Measurements from ENCODE around the gene CLEC4E. TPM values are rescaled to one million over a fixed set of nuclear protein-coding genes. Genes with fewer than 3 reads are reported as not detected.
"Not testable (repeated sequence)": the region's sequence is repeated elsewhere in the genome, so short reads cannot be mapped to it uniquely, and the experiment has no call there.

Gene CLEC4E
- total RNA-seq, 1 donor from 2014 or later: 16.8 TPM

DNA sequence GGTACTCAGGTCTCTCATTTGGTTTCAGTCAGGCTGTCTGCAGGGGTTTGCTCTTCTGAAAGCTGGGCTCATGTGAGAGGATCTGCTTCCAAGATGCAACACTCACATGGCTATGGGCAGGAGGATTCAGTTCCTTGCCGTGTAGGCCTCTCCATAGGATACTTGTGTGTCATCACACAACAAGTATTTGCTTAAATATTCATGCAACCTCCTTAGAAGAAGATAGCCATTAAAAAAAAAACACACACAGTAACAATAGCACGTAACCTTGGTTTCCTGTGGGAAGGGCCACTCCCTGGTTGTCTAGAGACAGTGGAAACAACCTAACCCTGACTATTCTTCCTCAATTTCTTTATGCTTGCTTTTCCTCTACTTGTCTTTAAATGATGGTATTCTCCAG is 31.8 kb upstream of the CLEC4E start:
- Histone ChIP-seq H3K4me3 (no peak overlapping the region), H3K36me3 (no peaks in the 10 kb centered on the region), H3K4me1 (no peaks in the 10 kb centered on the region), H3K27me3 (no peaks in the 10 kb centered on the region), H3K9me3 (no peaks in the 10 kb centered on the region), H3K27ac (no peak overlapping the region)
- no peak for DNase-seq
- peak; percentile 86 for ATAC-seq
- TF ChIP-seq CTCF (IDR thresholded peaks at IDR 0.05): no peak
- intact Hi-C loops (cut with DNase I): no loop called here

DNA sequence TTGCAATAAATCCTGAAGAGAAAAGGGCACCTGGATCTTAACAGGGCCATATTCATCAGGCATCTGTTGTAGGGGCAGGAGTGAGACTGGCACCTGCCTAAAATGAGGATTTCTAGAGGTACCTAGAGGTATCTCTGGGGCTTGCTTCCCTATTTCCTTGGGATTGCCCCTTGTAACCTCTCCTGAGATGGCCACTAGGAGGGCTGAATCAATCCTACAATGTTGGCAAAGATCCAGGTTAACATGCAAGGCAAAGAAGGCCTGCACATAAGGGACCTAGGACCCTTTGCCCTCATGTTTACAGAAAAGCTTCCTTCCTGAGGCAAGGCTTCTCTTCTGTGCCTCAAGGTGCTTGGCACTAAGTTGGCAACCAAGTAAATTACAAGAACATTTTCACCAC is 25.8 kb upstream of the CLEC4E start:
- Histone ChIP-seq H3K36me3 (no peaks in the 10 kb centered on the region), H3K27ac (peak overlapping the region; percentile 30)
- no peak for ATAC-seq

DNA sequence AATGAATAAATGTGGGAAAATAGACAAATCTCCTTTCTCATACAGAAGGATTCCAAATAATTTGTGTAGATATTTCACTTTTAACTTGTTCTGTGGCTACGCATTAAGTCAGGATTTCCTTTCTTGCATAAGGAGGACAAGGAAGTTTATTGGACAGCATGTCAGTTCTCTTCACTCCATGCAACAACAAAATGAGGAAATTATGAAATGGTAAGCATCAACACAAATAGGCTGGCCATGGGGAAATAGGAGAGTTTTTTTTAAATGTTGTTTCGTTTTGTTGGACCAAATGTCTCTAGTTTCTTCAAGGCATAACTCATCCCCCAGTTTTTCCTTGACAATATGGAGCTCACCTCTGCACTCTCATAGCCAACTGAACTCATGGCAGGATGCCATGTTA is 25.3 kb upstream of the CLEC4E start:
- H3K27ac ChIP-seq: peak overlapping the region; percentile 30
- ATAC-seq: peak; percentile 61
- H3K4me3 ChIP-seq; intact Hi-C loops (cut with DNase I); H3K9me3 ChIP-seq; DNase-seq; H3K4me1 ChIP-seq; H3K27me3 ChIP-seq; H3K36me3 ChIP-seq: not testable (repeated sequence)

More for the DNA sequence above, 25.8 kb upstream of the CLEC4E start:
- intact Hi-C loops (cut with DNase I): no loop called here
- no peak overlapping the region for H3K4me3 ChIP-seq
- H3K27me3 ChIP-seq: no peaks in the 10 kb centered on the region
- no peak for TF ChIP-seq CTCF (IDR thresholded peaks at IDR 0.05)
- no peaks in the 10 kb centered on the region for H3K4me1 ChIP-seq
- DNase-seq: no peak
- no peaks in the 10 kb centered on the region for H3K9me3 ChIP-seq

DNA sequence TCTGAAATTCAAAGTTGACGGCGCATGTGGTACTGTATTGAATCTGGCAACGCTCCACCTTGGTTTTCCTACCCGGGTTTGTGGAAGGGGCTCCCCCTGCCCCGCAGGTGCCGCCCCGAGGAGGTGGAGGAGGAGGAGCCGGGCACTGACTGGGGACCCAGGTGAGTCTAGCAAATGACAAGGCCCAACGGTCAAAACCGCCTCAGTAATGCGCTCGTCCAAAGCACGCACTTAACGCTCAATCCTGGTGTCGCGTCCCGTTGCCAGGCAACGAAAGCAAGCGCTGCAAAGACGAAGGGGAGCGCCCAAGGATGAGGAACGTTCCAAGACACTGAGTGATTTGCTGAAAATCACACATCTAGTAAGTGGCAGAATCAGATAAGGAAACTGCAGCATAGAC is 24.0 kb upstream of the CLEC4E start:
- ATAC-seq: no peak
- no peaks in the 10 kb centered on the region for H3K4me1 ChIP-seq
- H3K9me3 ChIP-seq: no peaks in the 10 kb centered on the region
- no peaks in the 10 kb centered on the region for H3K27me3 ChIP-seq
- intact Hi-C loops (cut with DNase I): no loop called here
- H3K27ac ChIP-seq: no peak overlapping the region
- H3K4me3 ChIP-seq: no peak overlapping the region
- no peaks in the 10 kb centered on the region for H3K36me3 ChIP-seq
- no peak for DNase-seq
- no peak for TF ChIP-seq CTCF (IDR thresholded peaks at IDR 0.05)

GRCh38 chr12:8563356-8563755 is 22.7 kb upstream of the CLEC4E start:
- H3K36me3 ChIP-seq: no peaks in the 10 kb centered on the region
- no peak for DNase-seq
- no peak overlapping the region for H3K27ac ChIP-seq
- no peaks in the 10 kb centered on the region for H3K4me1 ChIP-seq
- H3K27me3 ChIP-seq: no peaks in the 10 kb centered on the region
- no peak for TF ChIP-seq CTCF (IDR thresholded peaks at IDR 0.05)
- ATAC-seq: no peak
- no peaks in the 10 kb centered on the region for H3K9me3 ChIP-seq
- intact Hi-C loops (cut with DNase I): no loop called here
- H3K4me3 ChIP-seq: no peak overlapping the region

GRCh38 chr12:8562310-8562709 is 21.6 kb upstream of the CLEC4E start:
- no peak for ATAC-seq
- Histone ChIP-seq H3K4me1 (no peaks in the 10 kb centered on the region), H3K27me3 (no peaks in the 10 kb centered on the region), H3K36me3 (no peaks in the 10 kb centered on the region), H3K4me3 (no peak overlapping the region), H3K9me3 (no peaks in the 10 kb centered on the region), H3K27ac (no peak overlapping the region)
- intact Hi-C loops (cut with DNase I): no loop called here
- no peak for DNase-seq
- no peak for TF ChIP-seq CTCF (IDR thresholded peaks at IDR 0.05)

All from upper lobe of right lung (tissue), 1 donor.